ENCODE results near the gene GDAP1L1.
"Not testable (repeated sequence)": the region's sequence is repeated elsewhere in the genome, so short reads cannot be mapped to it uniquely, and the experiment has no call there.

Gene GDAP1L1

DNA sequence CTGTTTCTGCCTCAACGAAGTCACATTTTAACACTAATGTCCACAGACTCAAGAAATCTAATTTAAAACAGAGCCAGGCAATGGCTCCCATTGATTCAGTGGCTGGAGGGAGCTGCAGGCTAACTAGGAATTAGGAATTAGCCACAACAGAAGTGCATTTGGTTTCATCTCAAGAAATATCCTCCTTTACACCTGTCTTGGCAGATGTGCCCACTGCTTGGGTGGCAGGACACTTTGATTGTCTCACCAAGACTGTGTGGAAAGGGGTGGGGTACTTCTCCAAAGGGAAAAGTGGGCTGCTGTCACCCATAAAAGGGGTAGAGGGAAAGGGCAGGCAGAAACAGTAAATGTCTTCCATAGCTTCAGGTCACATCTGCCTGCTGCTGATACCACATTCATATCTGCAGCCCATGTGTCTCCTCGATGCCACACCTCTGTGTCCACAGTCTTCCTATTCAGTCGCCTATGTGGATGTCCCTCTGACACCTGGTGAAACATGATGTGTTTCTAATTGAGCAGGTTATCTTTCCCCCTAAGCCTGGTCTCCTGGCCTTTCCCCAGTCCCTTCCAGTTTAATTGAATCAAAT, 25.6 kb upstream of the GDAP1L1 start:
- DNase-seq, result no peak

DNA sequence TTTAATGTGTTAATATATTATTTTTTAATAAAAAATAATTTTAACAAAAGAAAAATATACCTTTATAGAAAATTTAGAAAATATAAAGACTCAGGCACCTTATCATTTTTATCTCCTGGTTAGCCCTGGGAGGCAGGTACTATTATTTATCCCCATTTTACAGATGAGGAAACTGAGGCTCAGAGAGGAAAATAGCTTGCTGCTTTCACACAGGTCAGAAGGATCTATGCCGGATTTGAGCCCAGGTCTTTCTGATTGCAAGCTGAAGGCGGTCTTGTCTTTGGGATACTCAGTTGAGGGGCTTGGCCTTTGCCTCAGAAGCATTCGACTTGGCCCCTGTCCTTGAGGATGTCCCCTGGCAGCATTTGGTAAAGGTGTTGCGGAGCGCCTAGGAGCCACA, 25.1 kb upstream of the GDAP1L1 start:
- DNase-seq, result no peak

DNA sequence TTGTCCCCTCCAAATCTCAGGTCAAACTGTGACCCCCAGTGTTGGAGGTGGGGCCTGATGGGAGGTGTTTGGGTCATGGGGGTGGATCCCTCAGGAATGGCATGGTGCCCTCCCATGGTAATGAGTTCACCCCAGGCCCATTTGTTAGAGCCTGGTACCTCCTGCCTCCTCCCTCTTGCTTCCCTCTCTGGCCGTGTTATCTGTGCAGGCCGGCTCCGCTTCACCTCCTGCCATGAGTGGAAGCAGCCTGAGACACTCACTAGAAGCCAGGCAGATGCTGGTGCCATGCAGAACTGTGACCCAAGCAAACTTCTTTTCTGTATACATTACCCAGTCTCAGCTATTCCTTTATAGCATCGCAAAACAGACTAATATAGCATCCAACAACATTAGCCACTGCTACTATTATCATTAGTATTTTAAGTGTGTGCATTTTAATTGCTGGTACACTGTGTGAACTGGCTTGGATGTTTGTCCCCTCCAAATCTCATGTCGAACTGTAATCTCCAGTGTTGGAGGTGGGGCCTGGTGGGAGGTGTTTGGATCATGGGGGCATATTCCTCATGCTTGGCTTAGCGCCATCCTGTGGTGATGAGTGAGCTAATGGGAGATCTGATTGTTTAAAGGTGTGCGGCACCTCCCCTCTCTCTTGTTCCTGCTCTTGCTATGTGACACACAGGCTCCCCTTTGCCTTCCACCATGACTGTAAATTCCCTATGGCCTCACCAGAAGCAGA, 24.3 kb upstream of the GDAP1L1 start:
- DNase-seq, result no peak

DNA sequence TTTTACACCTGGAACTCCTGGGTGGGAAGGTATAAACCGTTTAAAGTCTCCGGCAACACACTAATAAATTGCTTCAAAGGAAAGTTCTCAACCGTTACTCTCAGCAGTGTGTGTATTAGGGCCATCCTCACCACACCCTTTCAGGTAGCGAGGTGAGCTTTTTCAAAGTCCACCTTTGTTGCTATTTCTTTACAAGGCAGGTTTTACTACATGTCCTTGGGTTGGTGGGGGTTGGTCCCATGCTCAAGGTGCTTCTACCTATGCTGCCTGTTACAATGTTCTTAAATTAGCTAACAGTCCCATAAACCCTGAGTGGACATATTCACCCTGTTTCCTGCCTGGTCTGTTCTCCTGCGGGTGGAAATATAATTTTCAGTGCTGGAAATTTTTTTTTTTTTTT, 23.4 kb upstream of the GDAP1L1 start:
- DNase-seq, result no peak

DNA sequence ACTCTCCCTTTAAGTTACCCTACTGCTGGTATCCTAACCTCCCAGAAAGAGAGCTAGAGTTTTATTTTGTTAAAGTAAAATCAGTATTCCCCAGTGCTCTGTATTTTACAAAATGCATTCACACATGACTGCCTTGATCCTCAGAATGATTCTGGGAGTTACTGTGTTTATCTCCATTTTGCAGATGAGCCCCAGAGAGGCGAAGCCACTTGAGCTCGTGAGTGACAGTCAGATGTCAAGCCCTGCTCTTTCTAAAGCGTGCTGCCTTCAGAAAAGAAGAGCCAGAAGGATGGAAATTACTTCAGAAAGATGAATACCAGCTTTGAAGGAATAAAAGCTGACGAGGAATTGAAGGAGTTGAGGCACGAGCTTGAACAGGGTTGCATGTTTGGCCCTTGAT, 22.5 kb upstream of the GDAP1L1 start:
- DNase-seq, result no peak

DNA sequence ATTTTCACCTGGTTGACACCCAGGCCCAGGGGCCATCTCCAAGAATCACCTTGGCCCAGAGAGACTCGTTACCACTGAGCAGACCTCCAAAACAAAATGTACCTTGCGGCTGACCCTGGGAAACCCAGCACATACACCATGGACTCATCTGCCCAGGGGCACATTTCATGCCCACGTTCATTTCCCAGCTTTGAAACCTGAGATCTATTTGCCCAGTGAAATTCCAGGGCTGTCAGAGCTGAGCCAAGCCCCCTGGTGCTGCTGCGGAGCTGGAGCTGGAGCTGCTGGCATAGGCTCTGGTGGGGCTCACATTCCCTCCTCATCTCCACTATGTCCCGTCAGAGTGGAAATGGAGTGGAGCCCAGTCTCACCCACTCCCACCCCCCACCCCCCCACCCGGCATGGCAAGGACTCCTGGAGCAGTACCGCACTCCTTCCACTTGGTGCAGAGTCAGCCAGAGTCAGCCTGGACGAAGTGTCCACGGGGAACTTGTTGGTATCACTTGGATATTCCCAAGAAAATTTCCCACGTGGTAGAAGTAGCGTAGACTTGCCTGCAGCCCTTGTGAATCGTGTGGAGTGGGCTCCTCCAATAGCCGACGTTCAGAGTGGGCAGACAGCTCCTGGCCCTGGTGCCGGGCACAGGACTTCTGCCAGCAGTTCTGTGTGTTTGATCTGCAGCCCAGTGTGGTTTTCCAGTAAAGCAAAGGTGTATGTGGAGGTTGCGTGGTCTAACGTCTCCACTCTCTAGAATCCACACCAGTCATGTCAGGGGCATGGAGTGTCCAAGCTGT, 18.4 kb upstream of the GDAP1L1 start:
- DNase-seq, result no peak

DNA sequence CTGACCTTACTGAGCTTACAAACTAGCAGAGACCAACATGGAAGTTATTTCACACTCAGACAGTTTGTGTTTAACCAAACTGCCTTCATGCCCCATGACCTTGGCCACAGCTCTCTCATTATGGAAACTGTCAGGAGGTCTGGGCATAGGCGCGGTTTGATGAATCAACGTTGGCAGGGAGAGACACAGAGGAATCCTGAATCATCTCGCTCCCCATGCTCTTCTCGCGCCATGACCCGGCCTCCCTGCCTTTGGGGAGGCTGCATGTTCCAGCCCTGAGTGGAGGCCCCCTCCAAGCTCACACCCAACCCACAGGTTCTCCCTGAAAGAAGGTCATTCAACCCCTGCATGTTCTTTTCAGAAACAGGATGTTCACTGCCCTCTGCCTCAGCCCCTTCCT, 15.9 kb upstream of the GDAP1L1 start:
- DNase-seq, result no peak

DNA sequence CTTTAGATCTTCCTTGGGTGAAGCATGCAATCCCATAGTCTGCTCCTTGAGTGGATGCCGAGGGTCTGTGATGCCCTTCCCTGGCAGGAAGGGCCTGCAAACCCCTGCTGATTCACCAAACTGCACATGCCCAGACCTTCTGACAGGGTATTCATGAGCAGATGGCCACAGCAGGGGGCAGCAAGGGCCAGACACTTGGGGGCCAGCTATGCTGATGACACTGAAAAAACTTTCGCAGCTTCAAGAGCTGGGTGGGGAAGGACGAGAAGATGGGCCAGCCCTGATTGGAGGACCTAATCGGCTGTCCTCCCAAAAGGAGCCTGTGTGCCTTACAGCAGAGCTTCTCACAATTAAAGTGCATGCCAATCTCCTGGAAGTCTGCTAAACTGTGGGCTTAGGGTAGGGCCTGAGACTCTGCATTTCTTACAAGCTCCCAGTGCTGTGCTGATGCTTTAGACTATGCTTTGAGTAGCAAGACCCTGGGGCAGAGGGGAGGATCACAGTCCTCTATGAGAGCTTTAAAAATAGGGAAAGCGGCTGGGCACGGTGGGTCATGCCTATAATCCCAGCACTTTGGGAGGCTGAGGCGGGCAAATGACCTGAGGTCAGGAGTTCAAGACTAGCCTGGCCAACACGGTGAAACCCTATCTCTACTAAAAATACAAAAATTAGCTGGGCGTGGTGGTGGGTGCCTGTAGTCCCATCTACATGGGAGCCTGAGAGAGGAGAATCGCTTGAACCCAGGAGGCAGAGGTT, 15.2 kb upstream of the GDAP1L1 start:
- no peak for DNase-seq

DNA sequence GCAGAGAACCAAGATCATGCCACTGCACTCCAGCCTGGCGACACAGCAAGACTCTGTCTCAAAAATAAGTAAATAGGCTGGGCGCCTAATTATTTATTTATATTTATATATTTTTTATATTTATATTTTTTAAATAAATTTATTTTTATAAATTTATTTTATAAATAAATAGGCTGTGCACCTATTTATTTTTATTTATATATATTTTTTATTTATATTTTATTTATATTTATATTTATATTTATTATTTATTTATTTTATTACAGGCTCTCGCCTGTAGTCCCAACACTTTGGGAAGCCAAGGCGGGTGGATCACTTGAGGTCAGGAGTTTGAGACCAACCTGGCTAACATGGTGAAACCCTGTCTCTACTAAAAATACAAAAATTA, 14.6 kb upstream of the GDAP1L1 start:
- DNase-seq, result not testable (repeated sequence)

DNA sequence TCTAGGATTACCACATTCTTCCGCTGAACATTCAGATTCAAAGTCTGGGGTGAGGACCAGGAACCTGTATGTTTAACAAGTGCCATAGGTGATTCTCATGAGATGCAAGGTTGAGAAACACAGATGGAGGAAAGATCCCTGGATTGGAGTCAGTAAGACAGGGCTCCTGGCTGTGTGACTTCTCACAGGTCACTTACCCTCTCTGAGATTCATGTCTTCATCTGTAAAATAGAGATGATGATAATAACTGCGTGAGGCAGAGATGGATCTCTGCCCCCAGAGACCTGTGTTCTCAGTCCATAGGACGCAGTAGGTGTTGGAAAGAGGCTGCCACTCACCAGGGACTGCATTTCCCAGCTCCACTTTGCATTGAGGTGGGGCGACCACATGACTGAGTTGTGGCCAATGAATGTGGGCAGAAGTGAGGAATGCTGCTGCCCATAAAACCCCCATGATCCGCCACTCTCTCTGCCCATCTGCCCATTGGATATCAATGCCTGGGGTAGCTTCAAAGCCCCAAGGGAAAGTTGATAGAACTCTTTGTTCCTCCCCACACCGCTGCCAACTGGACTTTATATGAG, 13.6 kb upstream of the GDAP1L1 start:
- DNase-seq, result no peak

DNA sequence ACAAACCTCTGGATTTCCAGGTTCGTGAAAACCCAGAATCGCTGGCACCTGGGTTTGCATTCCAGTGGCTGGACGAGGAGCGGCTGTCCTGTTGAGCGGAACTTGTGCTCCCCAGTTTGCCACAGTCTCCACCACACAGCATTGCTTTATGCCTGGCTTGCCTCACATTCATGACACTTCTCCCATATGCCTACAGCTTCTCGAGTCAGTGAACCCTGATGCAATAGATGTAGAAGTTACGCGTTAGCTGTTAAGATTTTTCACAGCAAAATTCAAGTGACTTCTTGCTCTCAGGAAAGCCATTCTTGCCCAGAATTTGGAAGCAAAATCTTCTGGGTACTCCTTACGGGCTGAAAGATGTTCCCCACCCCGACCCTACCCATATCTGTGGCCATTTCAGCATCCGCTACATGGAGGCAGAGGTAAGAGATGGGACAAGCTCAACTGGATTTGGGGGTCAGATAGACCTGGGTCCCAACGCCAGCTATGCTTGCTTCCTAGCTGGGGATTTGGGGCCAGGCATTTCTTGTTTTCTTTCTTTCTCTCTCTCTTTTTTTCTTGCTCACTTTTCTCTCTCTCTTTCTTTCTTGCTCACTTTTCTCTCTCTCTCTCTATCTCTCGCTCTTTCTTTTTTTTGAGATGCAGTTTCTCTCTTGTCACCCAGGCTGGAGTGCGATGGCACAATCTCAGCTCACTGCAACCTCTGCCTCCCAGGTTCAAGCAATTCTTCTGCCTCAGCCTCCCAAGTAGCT, 12.4 kb upstream of the GDAP1L1 start:
- no peak for DNase-seq

DNA sequence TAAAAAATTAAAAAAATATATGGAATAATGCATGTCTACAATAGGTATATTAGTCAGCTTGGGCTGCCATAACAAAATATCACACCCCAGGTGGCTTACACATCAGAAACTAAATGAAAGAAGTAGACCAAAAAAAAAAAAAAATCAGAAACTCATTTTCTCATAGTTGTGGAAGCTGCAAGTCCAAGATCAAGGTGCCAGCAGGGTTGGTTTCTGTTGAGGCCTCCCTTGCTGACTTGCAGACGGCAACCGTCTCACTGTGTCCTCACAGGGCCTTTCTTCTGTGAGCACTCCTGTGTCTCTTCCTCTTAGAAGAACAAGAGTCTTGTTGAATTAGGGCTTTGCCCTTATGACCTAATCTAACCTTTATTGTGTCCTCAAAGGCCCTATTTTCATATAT, 11.4 kb upstream of the GDAP1L1 start:
- DNase-seq, result no peak

DNA sequence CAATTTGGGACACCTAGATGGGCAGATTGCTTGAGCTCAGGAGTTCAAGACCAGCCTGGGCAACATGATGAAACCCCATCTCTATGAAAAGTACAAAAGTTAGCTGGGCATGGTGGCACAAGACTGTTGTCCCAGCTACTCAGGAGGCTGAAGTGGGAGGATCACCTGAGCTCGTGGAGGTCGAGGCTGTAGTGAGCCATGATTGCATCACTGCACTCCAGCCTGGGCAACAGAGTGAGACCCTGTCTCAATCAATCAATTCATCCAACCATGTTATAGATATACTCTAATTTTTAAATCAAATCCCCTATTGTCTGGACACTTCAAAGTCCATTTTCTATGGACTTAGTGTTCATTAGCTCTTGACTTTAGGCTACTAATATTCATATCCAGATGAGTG, 10.3 kb upstream of the GDAP1L1 start:
- not testable (repeated sequence) for DNase-seq

DNA sequence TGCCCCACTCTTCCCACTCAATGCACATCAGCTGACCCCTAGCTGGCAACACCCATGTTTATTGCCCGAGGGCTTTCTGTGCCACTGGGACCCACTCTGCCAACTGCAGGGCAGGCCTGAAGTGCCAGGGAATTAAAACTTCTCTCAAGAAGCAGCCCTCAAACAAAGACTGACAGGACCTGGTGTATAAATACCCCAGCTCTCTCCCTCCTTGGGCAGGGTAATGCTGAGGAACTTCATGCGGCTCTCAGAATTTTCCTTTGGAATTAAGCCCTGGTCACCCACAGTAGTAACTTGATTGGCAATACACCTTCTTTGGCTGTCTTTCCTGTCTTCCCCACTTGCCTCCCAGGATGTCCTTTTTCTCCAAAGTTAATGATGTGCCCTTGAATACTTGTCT, 5.3 kb upstream of the GDAP1L1 start:
- DNase-seq, result no peak

DNA sequence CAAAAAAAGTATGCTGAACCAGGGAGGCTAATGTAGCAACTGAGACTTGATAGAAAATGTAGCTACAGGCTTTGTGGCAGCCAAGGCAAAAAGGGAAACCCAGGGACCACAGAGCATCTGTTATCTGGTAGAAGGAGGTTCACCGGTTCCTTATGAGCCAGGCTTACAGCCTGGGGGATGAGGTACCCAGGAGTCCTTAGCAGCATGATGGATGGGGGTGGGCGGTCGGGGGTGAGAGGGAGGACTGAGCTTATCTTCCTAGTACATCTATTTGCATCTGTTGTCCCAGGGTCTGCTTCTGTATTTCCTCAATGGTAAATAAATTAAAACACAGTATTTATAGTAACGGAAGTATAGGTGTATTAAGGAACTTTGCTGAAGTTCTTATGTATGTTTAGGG, 1.1 kb upstream of the GDAP1L1 start:
- DNase-seq, result no peak

DNA sequence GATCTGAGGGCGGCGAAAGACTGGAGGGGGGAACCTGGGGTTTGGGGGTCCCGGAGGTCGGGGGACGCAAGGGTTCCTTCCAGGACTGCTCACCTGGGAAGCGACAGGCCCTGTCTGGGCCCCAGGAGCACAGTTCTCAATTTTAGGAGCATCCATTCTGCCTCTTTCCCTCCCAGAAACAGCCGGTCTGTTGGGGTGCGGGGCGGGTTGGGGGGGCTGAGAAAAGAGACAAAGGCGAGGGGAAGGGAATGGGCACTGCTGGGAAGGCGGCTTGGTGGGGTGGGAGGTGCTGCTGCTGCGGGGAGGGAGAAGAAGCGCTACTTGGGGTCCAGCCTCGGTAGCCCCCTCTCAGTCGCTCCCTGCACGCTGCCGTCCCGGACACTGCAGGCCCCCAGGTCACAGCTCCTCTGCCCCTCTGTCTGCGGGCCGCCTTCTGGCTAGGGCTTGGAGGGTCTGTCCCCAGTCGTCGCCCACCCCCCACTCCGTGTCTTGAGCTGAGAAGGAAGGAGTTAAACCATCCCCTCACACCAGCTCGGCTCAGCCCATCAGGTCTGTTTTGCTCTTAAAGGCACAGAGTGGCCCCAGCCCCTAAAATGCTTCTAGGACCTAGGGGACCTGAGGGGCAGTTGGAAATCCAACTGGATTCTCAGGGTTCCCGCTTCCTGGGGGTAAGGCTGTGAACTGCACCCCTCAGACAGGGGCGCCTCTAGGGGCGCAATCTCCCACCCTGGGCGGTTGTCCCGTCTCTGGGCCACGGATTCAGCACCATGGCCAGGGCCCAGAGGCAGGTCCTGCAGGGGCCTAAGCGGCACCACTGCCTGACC, 690 bp downstream of the GDAP1L1 start:
- no peak for DNase-seq

DNA sequence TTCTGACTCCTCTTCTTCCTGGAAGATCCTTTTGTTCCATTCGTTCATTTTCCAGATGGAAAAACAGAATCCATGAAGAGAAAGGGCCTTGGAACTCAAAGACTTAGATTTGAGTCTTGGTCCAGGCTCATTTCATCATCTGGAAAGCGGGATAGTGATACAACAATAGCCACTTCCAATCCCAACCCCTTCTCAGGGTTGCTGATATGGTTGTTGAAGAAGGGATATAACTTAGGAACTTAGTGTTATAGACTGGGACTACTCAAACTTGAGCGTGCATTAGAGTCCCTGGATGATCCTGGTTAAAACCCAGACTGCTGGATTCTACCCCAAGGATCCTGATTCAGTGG, 1.3 kb downstream of the GDAP1L1 start:
- no peak for DNase-seq

DNA sequence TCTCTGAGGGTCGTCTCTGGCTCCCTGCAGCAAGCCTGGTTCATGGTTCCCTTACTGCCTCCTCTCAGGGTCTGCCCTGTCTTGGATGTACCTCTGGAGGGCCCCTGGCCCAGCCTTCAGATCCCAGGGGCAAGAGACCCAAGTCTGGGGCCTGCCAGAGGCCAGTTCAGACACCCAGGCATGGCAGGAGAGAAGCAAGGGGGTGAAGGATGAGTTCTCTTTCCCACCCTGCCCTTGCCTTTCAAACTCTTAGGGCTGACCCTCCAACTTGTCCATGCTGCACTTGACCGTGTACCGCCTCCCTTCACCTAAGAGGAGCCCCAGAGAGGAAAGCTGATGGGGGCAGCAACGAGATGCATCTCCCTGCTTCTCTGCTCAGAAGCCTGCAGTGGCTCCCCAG, 4.2 kb downstream of the GDAP1L1 start:
- no peak for DNase-seq

DNA sequence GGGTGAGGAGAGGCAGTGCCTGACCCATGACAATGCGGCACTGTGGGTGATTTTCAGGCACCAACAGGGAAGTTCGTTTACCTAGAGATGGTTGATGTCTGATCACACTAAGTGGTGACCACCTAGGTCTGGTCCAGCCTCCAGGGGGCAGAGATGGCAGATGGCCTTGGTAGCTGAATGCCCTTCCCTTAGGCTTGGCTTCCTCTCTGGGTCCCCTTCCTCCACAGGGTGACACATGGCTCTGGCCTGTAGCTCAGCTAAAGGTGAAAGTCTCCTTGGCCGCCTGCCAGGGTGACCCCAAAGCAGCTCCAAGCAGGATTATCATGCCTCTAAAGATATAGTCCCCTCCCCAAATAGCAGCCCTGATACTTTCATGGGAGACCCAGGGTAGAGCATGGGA, 6.4 kb downstream of the GDAP1L1 start:
- DNase-seq, result no peak

DNA sequence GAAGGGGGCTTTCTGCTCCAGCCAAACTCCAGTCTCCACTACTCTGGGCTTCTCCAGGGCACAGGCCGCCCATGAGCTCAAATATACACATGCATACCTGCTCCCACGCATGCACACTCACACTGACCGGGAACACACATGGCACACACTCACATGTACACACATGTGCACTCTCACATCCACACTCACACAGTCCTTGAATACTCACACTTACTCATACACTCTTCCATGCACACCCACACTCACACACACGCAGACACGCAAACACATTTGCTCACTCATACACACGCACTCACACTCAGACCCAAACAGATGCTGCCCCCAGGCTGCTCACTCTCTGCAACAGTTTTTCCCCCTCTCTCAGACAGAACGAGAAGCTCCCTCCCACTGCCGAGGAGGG, 7.0 kb downstream of the GDAP1L1 start:
- no peak for DNase-seq

DNA sequence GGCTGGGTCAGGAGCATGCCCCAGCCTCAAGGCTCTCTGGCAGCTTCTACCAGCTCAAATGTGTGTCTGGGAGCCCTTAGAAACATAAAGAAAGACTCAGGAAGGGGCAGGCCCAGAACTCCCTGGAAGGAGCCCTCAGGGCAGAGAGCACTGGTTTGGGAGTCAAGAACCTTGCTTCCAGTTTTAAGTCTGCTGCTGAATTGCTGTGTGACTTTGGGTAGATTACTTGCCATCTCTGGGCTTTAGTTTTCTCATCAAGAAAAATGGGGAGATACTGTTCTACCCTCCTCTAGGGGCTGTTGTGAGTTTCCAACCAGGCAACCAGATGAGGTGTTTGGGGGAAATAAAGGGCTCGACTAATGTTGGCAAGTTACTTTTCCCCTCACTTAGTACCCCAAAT, 8.8 kb downstream of the GDAP1L1 start:
- DNase-seq, result no peak

DNA sequence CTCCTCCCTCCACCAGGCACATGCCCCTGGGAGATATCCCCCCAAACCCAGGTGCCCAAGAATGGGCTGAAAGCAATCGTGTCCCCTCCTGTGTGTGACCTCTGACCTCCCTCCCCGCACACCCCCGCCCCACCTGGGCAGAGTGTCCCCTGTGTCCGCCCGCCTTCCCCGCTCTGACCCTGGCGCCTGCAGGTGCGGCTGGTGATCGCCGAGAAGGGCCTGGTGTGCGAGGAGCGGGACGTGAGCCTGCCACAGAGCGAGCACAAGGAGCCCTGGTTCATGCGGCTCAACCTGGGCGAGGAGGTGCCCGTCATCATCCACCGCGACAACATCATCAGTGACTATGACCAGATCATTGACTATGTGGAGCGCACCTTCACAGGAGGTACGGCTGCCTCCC, 9.9 kb downstream of the GDAP1L1 start:
- no peak for DNase-seq

Data from activated gamma-delta T cell (primary cell).